ACC112 (cell line): Measurements from ENCODE around the gene ALLC.
"Not testable (repeated sequence)": the region's sequence is repeated elsewhere in the genome, so short reads cannot be mapped to it uniquely, and the experiment has no call there.

ENCODE experiments used
- H2AFZ ChIP-seq: fragments of 200-600 bp; sonication (generic); one replicate; pipeline ENCODE4 v1.6.0; 2017; ENCODE audit warnings: antibody characterized with exemption, low read length; ENCODE audit not compliant: unreplicated experiment
- H3K27ac ChIP-seq: fragments of 200-600 bp; sonication (generic); 2 replicates; pipeline ENCODE4 v1.5.1; 2014; ENCODE audit warnings: low read depth, mild to moderate bottlenecking, antibody characterized with exemption, low read length, moderate library complexity
- H3K27me3 ChIP-seq: fragments of 200-600 bp; sonication (generic); 2 replicates; pipeline ENCODE4 v1.6.1; 2014; ENCODE audit warnings: mild to moderate bottlenecking, antibody characterized with exemption, low read length, moderate library complexity, mixed read lengths; ENCODE audit not compliant: insufficient read depth
- H3K36me3 ChIP-seq: fragments of 200-600 bp; sonication (generic); 2 replicates; pipeline ENCODE4 v1.6.1; 2016; ENCODE audit warnings: mild to moderate bottlenecking, antibody characterized with exemption, low read length, moderate library complexity, mixed read lengths; ENCODE audit not compliant: insufficient read depth
- H3K4me1 ChIP-seq: fragments of 200-600 bp; sonication (generic); one replicate; pipeline ENCODE4 v1.6.1; 2016; ENCODE audit warnings: low read length, mixed read lengths; ENCODE audit not compliant: insufficient read depth, unreplicated experiment, control insufficient read depth
- H3K4me3 ChIP-seq: fragments of 200-600 bp; sonication (generic); 2 replicates; pipeline ENCODE4 v1.5.1; 2014; ENCODE audit warnings: mild to moderate bottlenecking, low read depth, low read length
- H3K79me2 ChIP-seq: fragments of 200-600 bp; sonication (generic); one replicate; pipeline ENCODE4 v1.6.0; 2016; ENCODE audit warnings: low read length; ENCODE audit not compliant: control insufficient read depth, unreplicated experiment, insufficient read depth

ALLC gene

GRCh38 chr2:3616435-3617197 lies 41.4 kb upstream of the ALLC start:
- not testable (repeated sequence) for H2AFZ ChIP-seq, H3K4me1 ChIP-seq, H3K36me3 ChIP-seq, H3K79me2 ChIP-seq, H3K4me3 ChIP-seq, H3K27ac ChIP-seq
- peaks cover 29% of the 10 kb centered on the region for H3K27me3 ChIP-seq

DNA sequence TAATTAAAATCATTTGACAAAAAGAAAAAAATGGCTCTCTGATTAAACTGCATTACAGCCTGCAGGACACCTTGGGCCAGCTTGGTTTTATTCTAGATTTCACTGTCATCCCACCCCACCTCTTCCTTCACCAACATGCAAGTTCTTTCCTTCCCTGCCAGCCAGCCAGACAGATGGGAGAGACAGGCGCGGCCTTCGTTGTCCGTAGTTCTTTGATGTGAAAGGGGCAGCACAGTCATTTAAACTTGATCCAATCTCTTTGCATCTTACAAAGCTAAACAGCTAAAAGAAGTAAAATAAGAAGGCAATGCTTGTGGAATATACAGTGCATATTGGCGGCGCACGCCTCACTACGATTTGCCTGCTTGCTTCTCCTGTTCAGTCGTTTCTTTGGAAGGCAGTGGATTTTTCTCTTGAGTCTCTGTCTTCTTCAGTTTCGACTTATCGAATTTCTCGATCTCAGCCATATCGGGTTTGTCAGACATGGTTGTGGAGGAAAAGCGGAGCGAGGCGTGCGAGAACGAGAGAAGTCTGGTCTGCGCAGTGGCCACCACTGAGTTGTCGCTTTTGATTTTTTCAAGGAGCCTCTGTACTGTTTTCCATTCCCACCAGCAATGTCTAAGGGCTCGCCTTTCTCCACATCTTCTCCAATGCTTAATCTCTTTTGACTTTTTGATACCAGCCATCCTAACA lies 40.7 kb upstream of the ALLC start:
- no peak overlapping the region for H2AFZ ChIP-seq
- H3K4me1 ChIP-seq: no peaks in the 10 kb centered on the region
- H3K79me2 ChIP-seq: no peaks in the 10 kb centered on the region
- H3K4me3 ChIP-seq: no peak overlapping the region
- H3K36me3 ChIP-seq: no peaks in the 10 kb centered on the region
- H3K27me3 ChIP-seq: peaks cover 29% of the 10 kb centered on the region
- no peak overlapping the region for H3K27ac ChIP-seq

GRCh38 chr2:3618367-3618766 lies 39.6 kb upstream of the ALLC start:
- H3K79me2 ChIP-seq: no peaks in the 10 kb centered on the region

DNA sequence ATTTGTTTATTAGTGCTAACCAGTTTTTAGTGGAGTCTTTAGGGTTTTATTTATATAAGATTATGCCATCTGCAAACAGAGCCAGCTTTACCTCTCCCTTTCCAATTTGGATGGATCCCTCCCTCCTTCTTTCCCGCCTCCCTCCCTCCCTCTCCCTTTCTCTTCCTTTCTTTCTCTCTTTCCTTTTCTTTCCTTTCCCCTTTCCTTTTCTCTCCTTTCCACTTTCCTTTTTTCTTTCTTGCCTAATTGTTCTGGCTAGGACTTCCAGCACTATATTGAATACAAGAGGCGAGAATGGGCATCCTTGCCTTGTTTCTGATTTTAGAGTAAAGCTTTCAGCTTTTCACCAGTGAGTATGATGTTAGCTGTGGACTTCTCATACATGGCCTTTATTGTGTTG lies 39.0 kb upstream of the ALLC start:
- Histone ChIP-seq H3K4me1 (no peaks in the 10 kb centered on the region), H3K36me3 (no peaks in the 10 kb centered on the region), H3K27me3 (peaks cover 34% of the 10 kb centered on the region), H3K79me2 (no peaks in the 10 kb centered on the region), H3K27ac (no peak overlapping the region), H2AFZ (no peak overlapping the region), H3K4me3 (no peak overlapping the region)

More at GRCh38 chr2:3618367-3618766, 39.6 kb upstream of the ALLC start:
- Histone ChIP-seq H3K36me3 (no peaks in the 10 kb centered on the region), H3K4me1 (no peaks in the 10 kb centered on the region), H2AFZ (no peak overlapping the region), H3K27ac (no peak overlapping the region), H3K4me3 (no peak overlapping the region), H3K27me3 (peaks cover 31% of the 10 kb centered on the region)

DNA sequence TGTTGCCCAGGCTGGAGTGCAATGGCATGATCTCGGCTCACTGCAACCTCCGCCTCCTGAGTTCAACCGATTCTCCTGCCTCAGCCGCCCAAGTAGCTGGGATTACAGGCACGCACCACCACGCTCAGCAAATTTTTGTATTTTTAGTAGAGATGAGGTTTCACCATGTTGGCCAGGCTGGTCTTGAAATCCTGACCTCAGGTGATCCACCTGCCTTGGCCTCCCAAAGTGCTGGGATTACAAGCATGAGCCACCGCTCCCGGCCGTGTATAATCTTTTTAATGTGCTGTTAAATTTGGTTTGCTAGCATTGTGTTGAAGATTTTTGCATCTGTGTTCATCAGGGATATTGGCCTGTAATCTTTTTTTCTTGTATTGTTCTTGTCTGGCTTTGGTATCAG lies 38.3 kb upstream of the ALLC start:
- H3K79me2 ChIP-seq: not testable (repeated sequence)

DNA sequence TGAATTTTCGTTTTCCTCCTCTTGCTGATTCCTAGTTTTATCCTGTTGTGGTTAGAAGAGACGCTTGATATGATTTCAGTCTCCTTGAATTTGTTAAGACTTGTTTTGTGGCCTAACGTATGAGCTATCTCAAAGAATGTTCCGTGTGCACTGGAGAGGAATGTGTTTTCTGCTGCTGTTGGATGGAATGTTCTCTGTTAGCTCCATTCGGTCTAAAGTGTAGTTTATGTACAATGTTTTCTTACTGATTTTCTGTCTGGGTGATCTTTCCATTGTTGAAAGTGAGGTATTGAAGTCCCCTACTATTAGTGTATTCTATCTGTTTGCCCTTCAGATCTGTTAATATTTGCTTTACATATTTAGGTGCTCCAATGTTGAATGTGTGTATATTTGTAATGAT lies 37.2 kb upstream of the ALLC start:
- Histone ChIP-seq H3K4me1 (no peaks in the 10 kb centered on the region), H3K36me3 (no peaks in the 10 kb centered on the region), H3K27ac (no peak overlapping the region), H3K79me2 (no peaks in the 10 kb centered on the region), H3K27me3 (peaks cover 35% of the 10 kb centered on the region), H2AFZ (no peak overlapping the region), H3K4me3 (no peak overlapping the region)

More for the DNA sequence above, 38.3 kb upstream of the ALLC start:
- not testable (repeated sequence) for H3K4me3 ChIP-seq, H3K4me1 ChIP-seq, H3K36me3 ChIP-seq, H2AFZ ChIP-seq, H3K27ac ChIP-seq
- peaks cover 35% of the 10 kb centered on the region for H3K27me3 ChIP-seq

DNA sequence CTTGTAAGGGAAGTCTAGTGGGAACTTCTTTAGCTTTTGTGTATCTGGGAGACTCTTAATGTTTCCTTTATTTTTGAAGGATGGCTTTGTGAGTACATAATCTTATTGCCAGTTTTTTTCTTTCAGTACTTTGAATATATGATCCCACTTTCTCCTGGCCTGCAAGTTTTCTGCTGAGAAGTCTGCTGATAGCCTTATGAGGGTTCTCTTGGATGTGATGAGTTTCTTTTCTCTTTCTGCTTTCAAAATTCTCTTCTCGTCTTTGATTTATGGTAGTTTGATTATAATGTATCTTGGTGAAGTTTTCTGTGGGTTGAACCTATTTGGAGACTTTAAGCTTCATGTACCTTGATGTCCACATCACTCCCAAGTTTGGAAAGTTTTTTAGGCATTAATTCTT lies 35.0 kb upstream of the ALLC start:
- Histone ChIP-seq H3K36me3 (no peaks in the 10 kb centered on the region), H2AFZ (no peak overlapping the region), H3K4me3 (no peak overlapping the region), H3K4me1 (no peaks in the 10 kb centered on the region), H3K27me3 (peaks cover 30% of the 10 kb centered on the region), H3K27ac (no peak overlapping the region), H3K79me2 (no peaks in the 10 kb centered on the region)

DNA sequence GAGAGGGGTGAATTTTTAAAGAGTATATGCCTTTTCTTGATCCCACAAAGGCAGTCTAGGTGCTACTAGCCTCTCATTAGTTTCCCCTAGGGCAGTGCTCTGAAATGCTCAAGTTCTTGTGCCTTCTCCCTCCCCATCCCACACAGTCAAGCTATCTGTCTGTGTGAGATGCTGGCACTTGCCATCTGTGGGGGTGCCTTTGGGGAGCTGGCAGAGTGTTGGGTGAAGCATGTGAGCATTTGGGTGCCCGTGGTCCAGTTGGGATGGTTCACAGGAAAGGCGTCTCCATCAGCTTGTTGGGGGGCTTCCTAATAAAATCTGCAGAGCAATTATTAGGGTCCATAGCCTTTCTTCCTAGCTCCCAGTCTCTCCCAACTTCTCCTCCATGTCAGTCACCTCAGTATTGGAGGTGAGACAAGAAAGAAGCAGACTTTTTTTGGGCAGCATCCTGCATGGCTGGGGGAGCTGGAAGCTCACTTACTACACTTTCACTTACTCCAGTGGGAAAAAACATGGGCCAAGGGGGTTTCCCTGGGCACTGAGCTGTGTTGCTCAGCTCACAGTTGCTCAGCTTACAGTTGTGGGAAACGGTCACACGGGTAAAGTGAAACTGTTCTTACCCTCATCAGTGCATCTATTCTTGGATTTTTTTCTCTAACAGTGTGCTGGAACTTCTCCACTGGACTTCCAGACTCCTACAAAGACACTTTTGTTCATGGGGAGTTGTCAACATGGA lies 33.8 kb upstream of the ALLC start:
- no peak overlapping the region for H2AFZ ChIP-seq
- H3K4me1 ChIP-seq: no peaks in the 10 kb centered on the region
- H3K27me3 ChIP-seq: peaks cover 22% of the 10 kb centered on the region
- no peaks in the 10 kb centered on the region for H3K36me3 ChIP-seq
- H3K4me3 ChIP-seq: no peak overlapping the region
- no peak overlapping the region for H3K27ac ChIP-seq
- H3K79me2 ChIP-seq: no peaks in the 10 kb centered on the region

- H3K36me3 ChIP-seq: no peaks in the 10 kb centered on the region
- no peak overlapping the region for H3K4me3 ChIP-seq
- no peaks in the 10 kb centered on the region for H3K79me2 ChIP-seq
- H3K4me1 ChIP-seq: no peaks in the 10 kb centered on the region
- H3K27me3 ChIP-seq: peaks cover 22% of the 10 kb centered on the region
- H3K27ac ChIP-seq: no peak overlapping the region
- H2AFZ ChIP-seq: no peak overlapping the region
These were observed 32.8 kb upstream of the ALLC start for GRCh38 chr2:3625186-3625585.

- H3K36me3 ChIP-seq: no peaks in the 10 kb centered on the region
- H3K27ac ChIP-seq: no peak overlapping the region
- no peak overlapping the region for H2AFZ ChIP-seq
- H3K27me3 ChIP-seq: peaks cover 16% of the 10 kb centered on the region
- H3K4me3 ChIP-seq: no peak overlapping the region
- no peaks in the 10 kb centered on the region for H3K4me1 ChIP-seq
- H3K79me2 ChIP-seq: no peaks in the 10 kb centered on the region
These were observed 31.7 kb upstream of the ALLC start for GRCh38 chr2:3626118-3626811.
